ENCODE measurements around the gene ASCL2.
"Not testable (repeated sequence)": the region's sequence is repeated elsewhere in the genome, so short reads cannot be mapped to it uniquely, and the experiment has no call there.

Gene ASCL2

DNA sequence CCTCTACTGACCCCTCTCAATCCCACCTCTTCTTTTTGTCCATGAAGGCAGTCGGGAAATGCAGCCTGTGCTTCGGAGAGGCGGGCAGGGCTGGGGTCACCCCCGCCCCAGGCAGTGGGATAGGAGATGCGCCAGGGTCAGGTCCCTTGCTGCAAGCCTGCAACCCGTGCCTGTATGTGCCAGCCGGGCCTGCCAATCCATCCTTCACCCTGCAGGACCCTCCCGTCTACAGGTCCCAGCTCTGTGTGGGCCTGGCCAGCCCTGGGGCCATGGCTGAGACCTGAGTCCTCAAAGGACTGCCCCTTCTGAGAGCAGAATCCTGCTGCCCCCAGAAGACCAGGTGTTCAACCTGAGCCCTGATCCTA lies 10.9 kb downstream of the ASCL2 start:
- DNase-seq (ENCODE audit: low read depth), result no peak

DNA sequence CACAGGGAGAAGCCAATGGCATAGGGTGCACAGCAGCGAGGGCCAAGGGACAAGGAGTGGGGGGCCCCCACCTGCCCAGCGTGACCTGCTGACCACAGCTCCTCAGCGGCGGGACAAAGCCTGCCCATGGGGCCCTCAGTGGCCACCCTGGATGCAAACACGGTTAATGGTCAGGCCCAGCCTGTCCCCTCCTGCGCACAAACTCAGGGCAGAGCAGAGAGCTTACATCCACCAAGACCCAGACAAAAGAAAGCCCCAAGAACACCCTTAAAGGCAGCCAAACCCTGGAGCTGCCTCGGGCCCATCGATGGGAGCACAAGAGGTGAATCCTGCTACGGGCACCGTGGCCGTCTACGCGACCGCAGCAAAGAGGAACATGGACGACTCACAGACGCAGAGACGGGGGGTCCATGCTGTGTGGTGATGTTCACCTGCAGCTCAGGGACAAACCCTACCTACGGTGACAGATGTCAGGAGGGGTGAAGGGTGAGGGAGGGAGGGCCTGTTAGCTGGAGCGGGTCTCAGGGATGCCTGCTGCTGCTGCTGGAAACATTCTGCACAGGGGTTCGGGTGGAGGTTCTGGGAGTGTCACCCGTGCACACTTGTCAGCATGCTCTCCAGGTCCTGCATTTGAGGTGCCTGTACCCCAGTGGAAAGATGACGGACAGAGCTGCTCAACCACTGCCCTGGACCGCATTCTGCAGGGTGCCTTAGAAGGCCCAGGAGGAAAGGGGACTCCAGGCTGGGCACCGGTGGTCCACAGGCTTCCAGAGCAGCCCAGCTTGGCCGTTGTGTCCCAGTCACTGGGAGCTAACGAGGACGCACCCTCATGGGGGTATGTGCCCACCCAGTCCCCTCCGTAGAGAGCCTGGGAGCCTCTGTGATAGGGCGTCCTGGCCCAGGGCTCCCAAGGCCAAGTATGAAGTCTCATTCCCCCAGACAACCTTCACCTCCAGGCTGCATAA lies 11.6 kb downstream of the ASCL2 start:
- no peak for DNase-seq (ENCODE audit: low read depth)

DNA sequence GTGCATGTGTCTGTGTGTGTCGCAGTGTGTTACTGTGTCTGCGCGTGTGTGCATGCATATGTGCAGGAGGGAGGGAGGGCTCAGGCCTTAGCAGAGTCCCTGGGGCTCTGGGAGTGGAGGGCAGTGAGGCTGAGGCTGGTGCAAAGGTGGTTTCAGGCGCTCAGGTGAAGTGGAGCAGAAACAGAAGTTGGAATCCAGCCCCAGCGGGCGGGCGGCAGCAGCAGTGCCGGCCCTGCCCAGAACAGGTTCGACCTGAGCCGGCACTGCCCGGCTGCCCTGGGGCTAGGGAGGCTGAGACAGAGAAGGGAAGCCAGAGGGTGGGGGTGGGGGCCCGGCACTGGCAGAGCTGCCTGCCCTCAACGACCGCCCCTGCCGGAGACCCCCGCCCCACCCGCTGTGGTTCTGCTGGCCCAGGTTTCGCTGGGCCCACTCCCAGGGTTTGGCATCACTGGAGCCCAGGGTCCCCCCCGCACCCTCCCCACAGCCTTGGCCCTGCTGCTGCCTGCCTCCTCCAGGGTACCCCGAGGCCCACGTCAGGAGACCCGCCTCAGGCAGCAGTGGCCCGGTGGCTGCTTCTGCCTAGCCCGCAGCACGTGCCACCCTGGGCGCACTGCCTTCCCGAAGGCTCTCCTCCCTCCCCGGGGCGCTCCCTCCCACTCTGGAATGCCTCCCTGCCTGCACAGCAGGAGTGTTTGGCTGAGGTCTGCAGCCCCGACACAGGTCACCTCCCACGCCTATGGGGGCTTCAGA lies 13.3 kb downstream of the ASCL2 start:
- DNase-seq (ENCODE audit: low read depth), result no peak

DNA sequence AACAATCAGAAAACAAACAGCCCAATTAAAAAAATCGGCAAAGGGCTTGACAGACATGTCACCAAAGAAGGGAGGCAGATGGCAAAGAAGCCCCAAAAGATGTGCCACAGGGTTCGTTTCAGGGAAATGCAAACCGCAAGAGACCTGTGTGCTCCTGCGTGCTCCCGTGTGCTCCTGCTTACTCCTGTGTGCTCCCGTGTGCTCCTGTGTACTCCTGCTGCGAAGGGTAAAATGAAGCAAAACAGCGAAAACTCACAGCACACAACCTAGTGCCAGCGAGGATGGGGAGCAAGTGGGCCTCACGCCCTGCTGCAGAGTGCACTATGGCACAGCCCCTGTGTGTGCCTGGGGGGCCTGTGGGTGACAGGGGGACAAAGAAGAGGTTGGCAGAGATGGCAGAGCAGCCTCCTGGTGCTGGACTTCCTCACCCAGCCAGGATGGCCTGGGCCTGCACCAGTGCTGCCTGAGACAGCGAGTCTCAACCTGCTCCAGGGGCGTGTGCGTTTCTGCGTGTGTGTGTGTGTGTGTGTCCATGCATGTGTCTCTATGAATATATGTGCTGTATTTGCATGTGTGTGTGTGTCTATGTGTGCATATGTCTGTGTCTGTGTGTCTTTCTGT lies 14.0 kb downstream of the ASCL2 start:
- no peak for DNase-seq (ENCODE audit: low read depth)

DNA sequence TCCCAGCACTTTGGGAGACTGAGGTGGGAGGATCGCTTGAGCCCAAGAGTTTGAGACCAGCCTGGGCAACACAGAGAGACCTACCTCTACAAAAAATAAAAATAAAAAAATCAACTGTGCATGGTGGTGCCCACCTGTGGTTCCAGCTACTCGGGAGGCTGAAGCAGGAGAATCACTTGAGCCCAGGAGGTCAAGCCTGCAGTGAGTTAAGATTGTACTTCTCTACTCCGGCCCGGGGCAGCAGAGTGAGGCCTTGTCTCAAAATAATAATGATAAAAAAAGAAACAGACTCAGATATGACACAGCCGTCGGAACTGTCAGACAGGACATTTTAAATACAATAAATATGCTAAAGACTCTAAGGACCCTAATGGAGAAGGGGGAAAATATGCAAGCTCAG lies 18.4 kb downstream of the ASCL2 start:
- DNase-seq (ENCODE audit: low read depth), result no peak

DNA sequence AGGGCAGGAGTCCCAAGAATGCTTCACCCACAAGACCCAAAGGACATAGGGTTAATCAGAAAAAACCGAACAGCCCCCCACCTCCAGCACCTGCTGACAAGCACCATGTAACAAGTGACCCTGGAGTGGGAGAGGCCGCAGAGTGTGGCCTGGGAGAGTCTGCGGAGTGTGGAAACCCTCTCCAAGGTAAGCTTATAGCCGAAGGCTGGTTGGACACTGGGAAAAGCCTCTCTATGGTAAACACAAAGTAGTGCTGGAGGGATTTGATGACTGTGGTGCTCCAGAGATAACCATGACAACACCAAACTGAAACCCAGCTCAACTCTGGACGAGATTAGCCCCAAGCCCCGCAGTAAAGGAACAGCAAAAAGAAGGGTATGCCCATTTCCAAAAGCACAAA lies 19.2 kb downstream of the ASCL2 start:
- DNase-seq (ENCODE audit: low read depth), result no peak

DNA sequence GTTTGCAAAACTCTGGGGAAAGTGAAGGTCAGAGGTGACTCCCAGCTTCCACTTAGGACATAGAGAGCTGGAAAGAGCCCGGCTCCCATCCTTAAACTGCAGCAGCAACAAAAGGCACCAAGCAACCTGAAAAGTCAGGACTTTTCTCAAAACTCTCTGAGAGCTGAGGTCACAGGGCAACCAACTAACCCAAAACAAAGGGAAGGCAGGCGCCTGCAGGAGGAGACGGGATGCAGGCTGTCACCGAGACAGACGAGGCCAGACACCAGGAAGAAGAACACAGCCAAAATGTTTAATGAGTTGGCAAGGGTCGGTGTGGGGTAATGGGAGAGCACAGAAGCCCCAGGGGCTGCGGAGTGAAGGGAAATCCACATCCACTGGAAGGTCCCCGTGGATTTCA lies 19.9 kb downstream of the ASCL2 start:
- no peak for DNase-seq (ENCODE audit: low read depth)

DNA sequence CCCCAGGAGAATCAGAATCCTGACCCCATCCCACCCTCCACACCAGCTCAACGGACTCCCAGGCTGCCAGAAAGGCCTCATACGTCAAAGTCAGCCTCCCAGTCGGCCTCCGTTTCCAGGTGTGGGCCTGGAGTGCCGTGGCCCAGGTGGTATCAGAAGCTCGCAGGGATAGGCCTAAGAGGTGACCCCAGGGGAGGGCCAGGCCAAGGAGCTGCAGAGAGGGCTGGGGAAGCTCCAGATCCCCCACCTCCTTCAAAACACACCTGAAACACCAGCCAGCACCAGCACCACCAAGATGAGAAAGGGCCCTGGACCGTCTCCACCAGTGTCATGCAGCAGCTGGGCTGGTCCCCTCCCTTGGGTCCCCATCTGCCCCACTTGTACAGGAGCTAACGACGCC lies 20.3 kb downstream of the ASCL2 start:
- no peak for DNase-seq (ENCODE audit: low read depth)

DNA sequence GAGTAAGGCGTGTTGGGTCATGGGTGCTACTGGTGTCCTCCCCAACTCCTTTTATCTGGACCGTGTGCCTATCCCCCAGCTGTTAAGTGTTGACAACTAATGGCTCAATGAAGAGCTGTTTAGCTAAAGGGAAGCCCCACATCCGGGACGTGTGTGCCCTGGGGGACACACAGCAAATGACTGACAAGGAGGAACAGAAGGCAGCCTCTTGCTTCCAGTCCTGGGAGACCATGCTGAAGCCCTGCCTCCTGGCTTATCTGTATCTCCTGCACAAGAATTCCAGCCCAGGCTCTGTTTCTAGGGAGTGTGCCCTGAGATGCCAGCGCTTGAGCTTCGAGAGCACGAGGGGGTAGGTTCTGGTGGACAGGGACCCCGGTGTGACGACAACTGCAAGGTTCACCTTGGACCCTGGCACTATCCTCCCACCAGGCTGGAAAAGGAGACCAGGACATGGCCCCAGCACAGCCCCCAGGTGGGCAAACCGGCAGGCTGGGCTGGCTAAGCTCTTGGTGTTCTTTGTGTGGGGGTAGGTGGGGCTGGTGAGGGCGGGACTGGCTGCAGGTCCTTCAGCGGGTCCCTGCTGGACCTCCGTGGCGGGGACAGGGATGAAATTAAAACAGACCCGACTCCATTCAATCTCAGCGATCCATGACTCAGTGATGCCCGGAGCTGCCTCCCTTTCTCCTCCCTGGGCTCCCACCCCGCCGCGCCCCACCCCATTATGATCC lies 21.0 kb downstream of the ASCL2 start:
- DNase-seq (ENCODE audit: low read depth), result no peak

DNA sequence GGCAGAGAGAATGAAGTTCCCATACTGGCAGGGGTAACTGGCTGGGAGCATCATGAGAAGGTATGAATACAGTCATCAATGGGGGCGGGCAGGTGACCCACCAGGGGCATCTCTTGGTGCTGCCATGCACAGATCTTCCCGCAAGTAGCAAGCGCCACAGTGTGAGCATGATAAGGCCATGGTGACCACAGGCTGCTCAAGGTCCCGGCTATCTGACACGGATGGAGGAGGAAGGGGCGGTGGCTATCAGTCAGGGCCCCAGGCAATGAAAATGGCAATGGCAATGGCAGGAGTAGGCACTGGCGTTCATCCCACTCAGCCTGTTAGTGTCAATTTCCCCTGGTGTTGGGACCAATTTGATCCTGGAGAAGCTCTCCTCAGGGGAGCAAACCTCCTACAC lies 21.6 kb downstream of the ASCL2 start:
- no peak for DNase-seq (ENCODE audit: low read depth)

DNA sequence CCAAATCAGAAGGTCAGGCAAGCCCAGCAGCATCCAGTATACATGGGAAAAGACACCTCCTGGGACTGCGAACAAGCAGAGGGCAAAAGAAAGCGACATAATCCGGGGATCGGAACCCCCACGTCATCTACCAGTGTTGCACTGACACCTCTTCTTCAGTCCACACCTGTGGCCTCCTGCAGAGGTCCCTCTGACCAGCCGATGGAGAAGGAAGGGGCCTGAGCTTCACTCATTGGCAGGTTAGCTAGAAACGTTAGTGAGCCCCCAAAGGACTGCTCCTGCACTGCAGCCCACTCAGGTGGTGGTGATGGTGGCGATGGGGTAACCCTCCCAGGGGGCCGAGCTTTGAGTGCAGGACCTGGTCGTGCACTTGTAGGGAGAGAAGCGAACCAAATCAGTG lies 22.1 kb downstream of the ASCL2 start:
- no peak for DNase-seq (ENCODE audit: low read depth)

DNA sequence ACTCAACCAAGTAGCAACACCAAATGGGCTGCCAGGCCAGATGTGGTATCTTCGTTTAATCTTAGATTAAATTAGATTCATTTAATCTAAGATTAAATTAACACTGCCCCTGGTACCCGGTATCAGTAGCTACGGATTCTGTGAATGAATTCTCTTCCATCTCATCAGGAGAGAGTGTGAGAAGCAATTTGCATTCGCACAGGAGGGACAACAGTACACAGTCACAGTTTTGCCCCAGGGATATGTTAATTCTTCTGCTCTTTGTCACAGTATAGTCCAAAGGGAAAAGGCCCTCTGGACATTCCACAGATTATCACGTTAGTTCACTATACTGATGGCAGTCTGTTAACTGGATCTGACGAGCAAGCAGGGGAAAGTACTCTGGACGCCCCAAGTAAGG lies 22.9 kb downstream of the ASCL2 start:
- no peak for DNase-seq (ENCODE audit: low read depth)

DNA sequence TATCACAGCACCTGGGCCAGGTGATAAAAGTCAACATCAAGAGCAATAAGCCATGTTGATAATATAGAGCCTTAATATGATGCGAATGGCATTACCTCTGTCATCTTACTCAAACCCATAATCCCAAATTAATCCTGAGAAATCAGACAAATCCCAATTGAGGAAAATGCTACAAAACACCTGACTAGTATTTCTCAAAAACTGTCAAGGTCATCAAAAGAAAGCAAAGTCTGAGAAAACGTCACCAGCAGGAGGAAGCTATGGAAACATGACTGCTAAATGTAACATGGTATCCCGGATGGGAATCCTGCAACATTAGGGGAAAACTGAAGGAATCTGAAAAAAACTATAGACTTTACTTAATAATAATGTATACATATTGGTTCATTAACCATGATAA lies 29.6 kb downstream of the ASCL2 start:
- no peak for DNase-seq (ENCODE audit: low read depth)

DNA sequence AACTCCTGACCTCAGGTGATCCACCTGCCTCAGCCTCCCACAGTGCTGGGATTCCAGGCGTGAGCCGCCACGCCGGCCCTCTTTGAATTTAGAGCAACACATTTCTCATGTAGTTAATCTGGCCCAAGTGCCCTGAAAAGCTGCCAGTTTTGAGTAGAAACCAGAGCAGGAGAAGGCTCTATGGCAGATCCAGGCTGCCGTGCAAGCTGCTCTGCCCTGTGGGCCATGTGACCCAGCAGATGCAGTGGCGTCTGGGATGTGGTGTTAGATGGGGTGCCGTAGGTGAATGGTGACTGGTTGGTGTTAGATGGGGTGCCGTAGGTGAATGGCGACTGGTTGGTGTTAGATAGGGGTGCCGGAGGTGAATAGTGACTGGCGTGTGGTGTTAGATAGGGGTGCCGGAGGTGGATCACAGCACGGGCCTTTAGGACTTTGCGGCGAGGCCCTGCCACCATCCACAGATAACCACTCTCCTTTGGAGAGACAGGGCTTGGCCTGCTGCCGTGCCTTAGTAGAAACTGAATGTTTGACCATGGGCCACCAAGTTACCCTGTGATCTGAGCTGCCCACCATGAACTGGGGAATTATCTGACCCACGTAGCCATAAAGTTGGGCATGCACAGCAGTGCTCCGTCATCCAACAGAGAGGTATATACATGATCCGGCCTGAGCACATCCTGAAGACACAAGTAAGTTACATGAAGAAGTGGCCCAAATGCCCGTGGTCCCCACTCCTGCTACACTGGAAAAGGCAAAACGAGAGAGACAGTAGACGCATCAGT lies 32.7 kb downstream of the ASCL2 start:
- DNase-seq (ENCODE audit: low read depth), result no peak

DNA sequence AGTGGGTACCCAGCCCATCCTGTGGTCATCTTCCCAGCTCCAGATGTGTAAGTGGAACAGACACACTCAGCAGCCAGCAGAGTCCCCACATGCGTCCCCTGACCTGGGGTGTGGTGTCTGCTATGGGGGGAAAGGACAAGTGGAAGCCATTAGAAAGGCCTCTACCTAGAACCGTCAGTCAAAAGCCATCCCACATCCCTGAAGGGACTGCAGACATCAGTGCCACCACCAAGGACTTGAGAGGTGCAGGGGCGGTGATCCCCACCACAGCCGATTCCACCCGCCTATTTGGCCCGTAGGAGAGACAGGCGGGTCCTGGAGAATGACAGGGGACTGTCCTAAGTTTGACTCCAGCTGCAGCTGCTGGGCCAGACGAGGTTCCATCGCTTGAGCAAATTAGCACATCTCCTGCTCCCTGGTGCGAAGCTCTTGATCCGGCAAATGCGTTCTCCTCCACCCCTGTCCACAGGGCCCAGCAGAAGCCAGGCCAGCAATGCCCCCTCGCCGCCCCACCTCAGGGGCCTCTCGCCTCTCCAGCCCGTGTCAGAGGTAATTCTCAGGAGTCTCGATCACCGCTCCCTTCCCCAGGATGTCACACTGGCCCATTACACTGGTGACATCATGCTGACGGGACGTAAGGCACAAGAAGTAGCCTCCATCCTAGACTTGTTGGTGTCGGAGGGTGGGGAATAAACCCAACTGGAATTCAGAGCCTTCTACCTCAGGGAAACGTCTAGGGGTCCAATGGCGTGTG lies 33.8 kb downstream of the ASCL2 start:
- DNase-seq (ENCODE audit: low read depth), result not testable (repeated sequence)

DNA sequence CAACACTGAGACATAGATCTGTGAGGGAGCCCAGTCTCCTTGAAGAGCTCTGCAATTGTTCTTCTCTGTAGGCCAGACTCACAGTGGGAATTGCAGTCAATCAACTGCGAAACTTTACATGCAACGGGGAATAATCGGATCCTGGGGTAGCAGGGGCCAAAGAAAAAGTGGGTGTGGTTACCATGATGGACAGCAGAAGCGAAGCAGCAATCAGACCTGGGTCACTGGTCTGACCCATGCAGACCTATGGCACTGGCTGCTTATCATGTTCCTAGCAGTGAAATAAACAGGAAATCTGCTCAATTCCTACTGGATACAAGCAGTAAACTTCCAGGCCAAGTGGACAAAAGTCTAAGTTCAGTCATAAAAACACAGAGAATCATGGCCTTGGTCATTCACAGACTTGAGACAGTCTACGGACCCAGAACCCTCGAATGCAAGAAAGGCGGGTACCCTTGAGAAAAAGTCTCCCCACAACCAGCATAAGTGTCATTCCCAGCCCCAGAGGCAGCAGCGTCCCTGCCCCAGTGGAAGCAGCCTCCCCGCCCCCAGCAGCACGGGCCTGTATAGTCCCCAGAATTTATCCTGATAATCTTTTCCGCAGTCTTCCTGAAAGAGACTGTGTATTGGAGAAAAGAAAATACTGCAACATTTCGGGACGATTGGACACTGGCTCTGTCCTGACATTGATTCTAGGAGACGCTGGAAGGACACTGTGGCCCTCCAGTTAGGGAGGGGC lies 34.6 kb downstream of the ASCL2 start:
- no peak for DNase-seq (ENCODE audit: low read depth)

DNA sequence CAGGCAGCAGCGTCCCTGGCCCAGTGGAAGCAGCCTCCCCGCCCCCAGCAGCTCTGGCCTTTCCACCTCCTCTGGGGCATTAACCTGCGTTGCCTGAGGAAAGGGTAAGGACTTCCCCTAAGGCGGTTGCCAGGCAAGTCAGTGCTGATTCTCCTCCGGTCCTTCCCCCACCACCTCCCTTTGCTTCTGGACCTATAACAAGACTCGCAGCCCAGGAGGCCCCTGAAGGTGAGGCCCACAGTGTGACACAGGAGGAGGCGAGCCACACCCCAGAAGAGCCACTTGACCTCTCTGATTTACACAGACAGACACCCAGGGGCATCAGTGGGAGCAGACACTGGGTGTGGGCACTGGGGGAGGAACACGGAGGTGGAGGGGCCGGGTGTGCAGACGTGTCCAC lies 35.4 kb downstream of the ASCL2 start:
- no peak for DNase-seq (ENCODE audit: low read depth)

DNA sequence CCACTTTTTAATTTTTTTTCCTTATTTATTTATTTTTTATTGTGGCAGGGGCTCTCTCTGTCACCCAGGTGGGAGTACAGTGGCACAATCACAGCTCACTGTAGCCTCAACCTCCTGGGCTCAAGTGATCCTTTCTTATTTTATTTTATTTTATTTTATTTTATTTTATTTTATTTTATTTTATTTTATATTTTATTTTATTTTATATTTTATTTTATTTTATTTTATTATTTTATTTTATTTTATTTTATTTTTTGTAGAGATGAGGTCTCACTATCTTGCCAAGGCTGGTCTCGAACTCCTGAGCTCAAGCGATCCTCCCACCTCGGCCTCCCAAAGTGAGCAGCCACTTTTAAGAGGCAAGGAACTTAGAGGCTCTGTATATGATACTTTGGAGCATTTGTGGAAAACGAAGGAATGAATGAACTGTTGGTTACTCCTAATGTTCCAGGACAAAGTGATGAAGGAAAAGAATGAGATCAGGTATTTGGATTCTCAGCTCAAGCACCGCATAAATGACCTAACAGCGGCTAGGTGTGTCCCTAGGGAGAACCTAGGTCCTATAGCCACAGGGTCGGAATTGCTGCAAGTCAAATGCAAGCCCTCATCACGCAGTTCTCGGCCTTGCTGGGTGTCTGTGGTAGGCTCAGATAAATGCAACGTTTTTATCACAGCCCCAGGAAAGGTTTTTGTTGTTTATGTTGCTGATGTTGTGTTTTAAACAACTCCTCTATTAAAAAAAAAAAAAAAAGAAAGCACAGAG lies 36.5 kb downstream of the ASCL2 start:
- no peak for DNase-seq (ENCODE audit: low read depth)

DNA sequence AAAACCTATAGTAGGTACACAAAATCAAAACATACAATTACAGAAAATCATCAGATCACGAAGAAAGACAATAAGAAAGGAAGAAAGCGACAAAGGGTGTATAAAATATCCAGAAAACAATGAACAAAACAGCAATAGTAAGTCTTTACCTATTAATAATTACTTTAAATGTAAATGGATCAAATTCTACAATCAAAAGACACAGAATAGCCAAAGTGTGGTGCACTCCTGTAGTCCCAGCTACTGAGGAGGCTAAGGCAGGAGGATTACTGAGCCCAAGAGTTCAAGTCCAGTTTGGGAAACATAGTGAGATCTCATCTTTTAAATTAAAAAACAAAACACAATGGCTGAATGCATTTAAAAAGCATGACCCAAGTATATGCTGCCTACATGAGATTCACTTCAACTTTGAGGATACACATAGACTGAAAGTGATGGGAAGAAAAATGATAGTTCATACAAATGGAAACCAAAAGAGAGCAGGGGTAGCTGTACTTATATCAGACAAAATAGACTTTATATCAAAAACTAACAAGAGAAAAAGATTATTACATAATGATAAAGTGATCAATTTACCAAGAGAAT lies 40.6 kb downstream of the ASCL2 start:
- DNase-seq (ENCODE audit: low read depth), result no peak
